Small intestine (tissue), 7 donors: ENCODE data around the gene RAB5B. TPM values are rescaled to one million over a fixed set of nuclear protein-coding genes. Genes with fewer than 3 reads are reported as not detected.

Experiments
- DNase-seq, 2 donors: peaks; one replicate each; pipeline versions ENCODE4 v3.0.0 to v3.0.0-alpha.2; 2013
- FAIRE-seq: peaks from 2 replicates; lab custom pipeline; 2012; peaks lifted over from hg19 to GRCh38; lab: Jason Lieb, UNC
- H3K27ac ChIP-seq, 3 donors: one replicate each; pipeline ENCODE4 v1.5.1; 2013; ENCODE audit warnings: low read length in 2 of 3, mild to moderate bottlenecking in 2 of 3, control low read depth in 1 of 3, inconsistent platforms in 1 of 3, low read depth in 1 of 3, moderate library complexity in 1 of 3
- H3K27me3 ChIP-seq, 3 donors: one replicate each; pipeline ENCODE4 v1.6.1; 2013; ENCODE audit warnings: low read length in 3 of 3, inconsistent platforms in 1 of 3; ENCODE audit not compliant: control insufficient read depth in 3 of 3, insufficient read depth in 3 of 3
- H3K36me3 ChIP-seq, 3 donors: one replicate each; pipeline ENCODE4 v1.6.1; 2013; ENCODE audit warnings: low read length in 3 of 3, inconsistent platforms in 1 of 3, low read depth in 1 of 3, mild to moderate bottlenecking in 1 of 3, moderate library complexity in 1 of 3; ENCODE audit not compliant: control insufficient read depth in 3 of 3, insufficient read depth in 2 of 3
- H3K4me1 ChIP-seq, 3 donors: one replicate each; pipeline ENCODE4 v1.6.1; 2013; ENCODE audit warnings: low read length in 2 of 3, inconsistent platforms in 1 of 3, low read depth in 1 of 3, mild to moderate bottlenecking in 1 of 3, moderate library complexity in 1 of 3; ENCODE audit not compliant: control insufficient read depth in 3 of 3, insufficient read depth in 2 of 3
- H3K4me3 ChIP-seq, 3 donors: one replicate each; pipeline ENCODE4 v1.5.1; 2013; ENCODE audit warnings: low read length in 3 of 3, control low read depth in 1 of 3, inconsistent platforms in 1 of 3, low read depth in 1 of 3, mild to moderate bottlenecking in 1 of 3, moderate library complexity in 1 of 3
- H3K9me3 ChIP-seq, 2 donors: one replicate each; pipeline ENCODE4 v1.6.1; 2013; ENCODE audit warnings: low read depth in 1 of 2, low read length in 1 of 2; ENCODE audit not compliant: control insufficient read depth in 2 of 2, insufficient read depth in 1 of 2
- WGBS, 3 donors: extraction: QIAGEN DNeasy Blood & Tissue Kit; methylation state at CpG; one replicate each; pipeline ENCODE4 v1.1.7; 2013; 5-methylcytosine and 5-hydroxymethylcytosine counted together
- polyA plus RNA-seq, 4 donors: library from polyadenylated mRNA; stranded (reverse) in 3 of 4; unstranded in 1 of 4; fragments of 200-250 nt in 3 of 4; fragments of 120-200 nt in 1 of 4; gene quantifications; one replicate each; pipeline versions ENCODE4 v1.2.1 to v1.2.3, GENCODE V29; 2013
- donor health status: healthy with polysubstance abuse.
- donor health status: control.
- donor health status: control.
- donor health status: Bipolar disorder and iron deficiency.
- donor health status: healthy.

RAB5B gene
- polyA plus RNA-seq, 4 donors = 45.8 to 119 (median 48.5) TPM

GRCh38 chr12:56004211-56004610 is 30.3 kb downstream of the RAB5B start:
- H3K4me3 ChIP-seq = no peak overlapping the region
- H3K27me3 ChIP-seq = no peaks in the 10 kb centered on the region
- DNase-seq (no peak), FAIRE-seq (no peak)
- peaks cover 0 to 46% (median 0%) of the 10 kb centered on the region in 3 donors for H3K36me3 ChIP-seq
- H3K27ac ChIP-seq = no peak overlapping the region
- H3K9me3 ChIP-seq = no peaks in the 10 kb centered on the region
- 92 to 95% (median 94%) methylated on average over 10 of the region's 10 CpGs for WGBS, 3 donors
- peaks cover 0 to 29% (median 3%) of the 10 kb centered on the region in 3 donors for H3K4me1 ChIP-seq

- 2 to 4% (median 3%) methylated on average over 26 to 44 of the region's 44 CpGs for WGBS, 3 donors
- Histone ChIP-seq H3K4me1 (peaks cover 0 to 24% (median 7%) of the 10 kb centered on the region in 3 donors), H3K27me3 (no peaks in the 10 kb centered on the region), H3K36me3 (peaks cover 0 to 25% (median 0%) of the 10 kb centered on the region in 3 donors), H3K9me3 (no peaks in the 10 kb centered on the region), H3K4me3 (peak overlapping the region; percentile 73 to 89 (median 86)), H3K27ac (peak overlapping the region in 2 of 3 donors; percentile 74 to 85)
- FAIRE-seq (no peak), DNase-seq (peak; percentile 54 to 68)
Observed at GRCh38 chr12:56007564-56008559, 34.0 kb downstream of the RAB5B start.

DNA sequence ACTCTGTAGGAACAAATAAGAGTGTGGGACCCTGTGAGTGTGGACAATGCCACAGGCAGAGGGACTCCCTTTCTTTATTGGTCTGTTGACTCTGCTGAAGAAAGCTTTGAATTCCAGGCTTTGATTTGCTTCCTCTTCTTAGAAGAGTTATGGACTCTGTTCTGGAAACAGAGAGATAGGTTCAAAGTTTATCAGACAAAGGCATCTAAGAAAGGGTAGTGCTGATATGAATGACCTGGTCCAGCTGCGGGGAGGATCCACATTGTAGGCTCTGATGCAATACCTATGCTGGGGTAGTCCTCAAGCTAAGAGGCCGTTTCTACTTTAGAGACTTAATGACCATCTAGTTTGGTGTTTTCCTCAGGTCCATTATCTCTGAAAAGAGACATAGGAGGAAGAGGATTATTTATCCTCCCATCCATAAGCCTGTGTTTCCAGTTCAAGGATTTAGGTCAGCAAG is 36.3 kb downstream of the RAB5B start:
- WGBS, 3 donors = 26 to 48% (median 43%) methylated on average over 2 of the region's 2 CpGs
- H3K36me3 ChIP-seq = peaks cover 0 to 2% (median 0%) of the 10 kb centered on the region in 3 donors
- H3K9me3 ChIP-seq = no peaks in the 10 kb centered on the region
- H3K27ac ChIP-seq = peak overlapping the region in 1 of 3 donors; percentile 17
- peak in 1 of 2 donors; percentile 35 for DNase-seq
- H3K27me3 ChIP-seq = no peaks in the 10 kb centered on the region
- H3K4me3 ChIP-seq = no peak overlapping the region
- H3K4me1 ChIP-seq = peaks cover 0 to 46% (median 7%) of the 10 kb centered on the region in 3 donors
- no peak for FAIRE-seq

- Histone ChIP-seq H3K4me1 (peaks cover 0 to 54% (median 7%) of the 10 kb centered on the region in 3 donors), H3K4me3 (no peak overlapping the region), H3K27me3 (no peaks in the 10 kb centered on the region), H3K36me3 (no peaks in the 10 kb centered on the region), H3K9me3 (no peaks in the 10 kb centered on the region), H3K27ac (no peak overlapping the region)
- no peak for DNase-seq
- 91 to 98% (median 95%) methylated on average over 2 of the region's 2 CpGs for WGBS, 3 donors
- FAIRE-seq = no peak
Observed at GRCh38 chr12:56011509-56012090, 37.7 kb downstream of the RAB5B start.

- DNase-seq (peak; percentile 53 to 63), FAIRE-seq (no peak)
- Histone ChIP-seq H3K9me3 (no peaks in the 10 kb centered on the region), H3K36me3 (no peaks in the 10 kb centered on the region), H3K4me3 (no peak overlapping the region), H3K27me3 (no peaks in the 10 kb centered on the region), H3K27ac (peak overlapping the region in 1 of 3 donors; percentile 80), H3K4me1 (peaks cover 0 to 65% (median 7%) of the 10 kb centered on the region in 3 donors)
- WGBS, 3 donors = 32 to 68% (median 47%) methylated on average over 5 of the region's 5 CpGs
Observed at GRCh38 chr12:56013482-56013881, 39.6 kb downstream of the RAB5B start.

DNA sequence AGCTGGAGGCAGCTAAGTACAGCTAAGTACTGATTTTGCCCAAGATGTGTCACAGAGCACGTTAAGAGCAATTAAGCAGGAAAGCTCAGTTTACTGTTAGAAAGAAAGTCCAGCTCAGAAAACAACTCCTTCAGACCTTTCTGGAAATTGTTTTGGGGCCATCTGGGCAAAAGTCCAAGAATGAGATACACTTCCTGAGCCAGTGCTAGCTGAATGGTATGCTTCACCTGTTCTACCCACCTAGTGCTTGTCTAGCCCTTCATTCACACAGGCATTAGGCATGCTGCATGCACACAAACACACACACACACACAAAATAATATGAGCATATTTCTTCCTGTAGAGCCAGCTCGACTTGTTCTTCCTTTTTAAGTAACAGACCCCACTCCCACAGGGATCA is 40.3 kb downstream of the RAB5B start:
- peaks cover 0 to 71% (median 7%) of the 10 kb centered on the region in 3 donors for H3K4me1 ChIP-seq

DNA sequence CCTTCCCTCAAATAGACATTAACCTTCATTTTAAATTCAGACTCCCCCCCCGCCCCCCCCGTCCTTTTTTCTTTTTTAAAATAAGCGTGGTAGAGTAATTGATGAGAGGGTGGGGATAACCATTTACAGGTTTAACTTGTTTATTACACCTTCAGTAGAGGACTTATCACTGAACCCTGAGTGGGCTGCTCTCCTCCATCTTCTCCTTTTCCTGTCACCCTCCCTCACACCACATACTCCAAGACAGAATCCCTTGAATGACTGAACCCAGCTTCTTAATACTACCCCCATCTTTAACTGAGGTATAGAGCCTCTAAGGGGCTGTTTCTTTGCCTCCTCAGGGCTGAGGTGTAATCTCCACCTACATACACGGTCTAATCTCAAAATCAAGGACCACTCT is 43.3 kb downstream of the RAB5B start:
- H3K4me3 ChIP-seq = no peak overlapping the region
- H3K27ac ChIP-seq = peak overlapping the region in 1 of 3 donors; percentile 88
- H3K36me3 ChIP-seq = no peaks in the 10 kb centered on the region
- DNase-seq = no peak
- 64 to 85% (median 68%) methylated on average over 4 of the region's 4 CpGs for WGBS, 3 donors
- no peak for FAIRE-seq
- no peaks in the 10 kb centered on the region for H3K9me3 ChIP-seq
- H3K27me3 ChIP-seq = no peaks in the 10 kb centered on the region
- peaks cover 0 to 86% (median 3%) of the 10 kb centered on the region in 3 donors for H3K4me1 ChIP-seq

More for the DNA sequence above, 40.3 kb downstream of the RAB5B start:
- H3K27ac ChIP-seq = peak overlapping the region in 1 of 3 donors; percentile 80
- no peaks in the 10 kb centered on the region for H3K27me3 ChIP-seq
- WGBS, 3 donors = 11 to 34% (median 23%) methylated on average over 2 of the region's 2 CpGs
- H3K4me3 ChIP-seq = no peak overlapping the region
- DNase-seq (peak; percentile 27 to 83), FAIRE-seq (no peak)
- H3K36me3 ChIP-seq = no peaks in the 10 kb centered on the region
- no peaks in the 10 kb centered on the region for H3K9me3 ChIP-seq

DNA sequence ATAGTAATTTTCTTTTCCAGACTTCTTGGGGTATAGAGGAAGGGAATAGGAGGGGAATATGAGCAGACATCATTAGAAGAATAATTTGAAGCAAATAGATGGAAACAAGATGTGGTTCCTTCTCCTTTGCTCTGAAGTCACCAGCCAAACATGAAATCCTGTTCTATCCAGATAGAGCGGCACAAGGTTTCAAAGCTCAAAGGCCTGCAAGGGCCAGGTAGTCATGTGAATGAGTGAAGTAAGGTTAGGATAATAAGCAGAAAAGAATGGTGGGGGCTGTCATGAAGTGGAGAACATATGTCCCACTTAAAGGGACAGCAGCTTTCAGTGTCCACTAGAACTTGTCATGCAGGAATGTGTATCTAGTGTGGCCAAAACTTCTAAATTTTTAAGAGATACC is 44.5 kb downstream of the RAB5B start:
- no peak overlapping the region for H3K4me3 ChIP-seq
- no peaks in the 10 kb centered on the region for H3K27me3 ChIP-seq
- FAIRE-seq (no peak), DNase-seq (peak in 1 of 2 donors; percentile 72)
- H3K36me3 ChIP-seq = no peaks in the 10 kb centered on the region
- H3K4me1 ChIP-seq = peaks cover 0 to 81% (median 3%) of the 10 kb centered on the region in 3 donors
- 92 to 98% (median 92%) methylated on average over 1 of the region's 1 CpG for WGBS, 3 donors
- H3K9me3 ChIP-seq = no peaks in the 10 kb centered on the region
- peak overlapping the region in 1 of 3 donors; percentile 88 for H3K27ac ChIP-seq
